Prostate gland (tissue), 2 donors: ENCODE results near the gene ACTR2. TPM values are rescaled to one million over a fixed set of nuclear protein-coding genes. Genes with fewer than 3 reads are reported as not detected.

Experiments used
- DNase-seq: peaks from one replicate; pipeline ENCODE4 v3.0.0-alpha.2; 2019; ENCODE audit warnings: low spot score
- H3K27ac ChIP-seq, 2 donors: fragments of 200-600 bp; sonication (generic); 2 replicates each; pipeline ENCODE4 v1.5.1; 2017 to 2019
- H3K27me3 ChIP-seq: fragments of 200-600 bp; sonication (generic); replicated peaks from 2 replicates; pipeline ENCODE4 v1.5.1; 2019; ENCODE audit not compliant: insufficient read depth
- H3K36me3 ChIP-seq, 2 donors: fragments of 200-600 bp; sonication (generic); 1 replicate in 1 of 2; 2 replicates in 1 of 2; pipeline versions ENCODE4 v1.5.1 to v1.8.1; 2017 to 2019
- H3K4me1 ChIP-seq: fragments of 200-600 bp; sonication (generic); replicated peaks from 2 replicates; pipeline ENCODE4 v1.5.1; 2019
- H3K4me3 ChIP-seq, 2 donors: fragments of 200-600 bp; sonication (generic); 2 replicates each; pipeline ENCODE4 v1.5.1; 2017 to 2019
- H3K9me3 ChIP-seq: fragments of 200-600 bp; sonication (generic); 2 replicates; pipeline ENCODE4 v1.5.1; 2017
- CTCF ChIP-seq, 4 experiments: fragments of 200-600 bp in 2 of 4; fragments of 450-650 bp in 2 of 4; sonication (generic) in 2 of 4; IDR thresholded peaks; 1 replicate in 3 of 4; 2 replicates in 1 of 4; pipeline ENCODE4 v1.5.1; 2016 to 2019; ENCODE audit warnings: antibody characterized with exemption in 4 of 4, mild to moderate bottlenecking in 2 of 4, moderate library complexity in 2 of 4
- POLR2A ChIP-seq: fragments of 450-650 bp; IDR thresholded peaks from one replicate; pipeline ENCODE4 v1.6.1; 2016; ENCODE audit warnings: antibody characterized with exemption, mild to moderate bottlenecking
- POLR2AphosphoS5 ChIP-seq: sonication (generic); formaldehyde crosslinking; IDR thresholded peaks from one replicate; pipeline ENCODE4 v1.6.1; 2017; ENCODE audit warnings: antibody characterized with exemption
- WGBS: methylation state at CpG from one replicate; pipeline ENCODE4 v1.1.5; 2018; 5-methylcytosine and 5-hydroxymethylcytosine counted together
- intact Hi-C: fragments of 100-400 bp; cut with DNase I; formaldehyde crosslinking; loops from one replicate; pipeline ENCODE4 v1.14.2; 2022
- total RNA-seq, 2 donors: library from RNA; depleted of rRNA; stranded (reverse); fragments of >200 nt; gene quantifications; one replicate each; pipeline ENCODE4 v1.1.0, GENCODE V29; 2016

ACTR2 gene
- total RNA-seq, 2 donors from 2014 or later, result 54.8 to 69.2 TPM

GRCh38 chr2:65294136-65294535 lies 66.5 kb downstream of the ACTR2 start:
- no peak for TF ChIP-seq CTCF (IDR thresholded peaks at IDR 0.05)
- no peak for TF ChIP-seq POLR2A
- no peak for TF ChIP-seq POLR2AphosphoS5
- intact Hi-C loops, result no loop called here
- no peak overlapping the region for H3K27ac ChIP-seq
- H3K27me3 ChIP-seq, result no peaks in the 10 kb centered on the region
- H3K4me1 ChIP-seq, result no peaks in the 10 kb centered on the region
- no peaks in the 10 kb centered on the region for H3K9me3 ChIP-seq
- WGBS, result 80% methylated on average over 6 of the region's 6 CpGs
- DNase-seq, result no peak
- H3K36me3 ChIP-seq, result no peaks in the 10 kb centered on the region
- no peak overlapping the region for H3K4me3 ChIP-seq

DNA sequence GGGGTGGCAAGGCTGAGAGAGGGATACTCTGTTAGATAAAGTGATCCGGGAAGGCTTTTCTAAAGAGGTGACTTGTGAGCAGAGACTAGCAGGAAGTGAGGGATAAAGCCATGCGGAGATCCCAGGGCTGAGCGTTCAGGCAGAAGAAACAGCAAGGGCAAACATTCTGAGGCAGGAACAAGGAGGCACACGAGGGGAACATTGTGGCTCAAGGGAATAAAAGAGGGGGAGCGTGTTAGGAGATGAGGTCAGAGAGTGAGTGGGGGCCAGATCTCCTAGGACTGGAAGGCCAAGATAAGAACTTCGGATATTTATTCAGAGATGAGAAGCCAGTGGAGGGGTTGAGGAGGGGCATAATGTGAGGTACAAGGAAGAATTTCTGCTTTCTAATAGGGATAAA lies 67.1 kb downstream of the ACTR2 start:
- H3K9me3 ChIP-seq, result no peaks in the 10 kb centered on the region
- DNase-seq, result no peak
- no peaks in the 10 kb centered on the region for H3K27me3 ChIP-seq
- peaks cover 2% of the 10 kb centered on the region for H3K4me1 ChIP-seq
- H3K4me3 ChIP-seq, result no peak overlapping the region
- intact Hi-C loops, result no loop called here
- TF ChIP-seq POLR2AphosphoS5 (no peak), POLR2A (no peak), CTCF (IDR thresholded peaks at IDR 0.05) (no peak)
- 79% methylated on average over 6 of the region's 6 CpGs for WGBS
- no peaks in the 10 kb centered on the region for H3K36me3 ChIP-seq
- H3K27ac ChIP-seq, result no peak overlapping the region

- Histone ChIP-seq H3K27me3 (no peaks in the 10 kb centered on the region), H3K4me3 (no peak overlapping the region), H3K4me1 (peaks cover 13% of the 10 kb centered on the region), H3K9me3 (no peaks in the 10 kb centered on the region), H3K36me3 (no peaks in the 10 kb centered on the region), H3K27ac (no peak overlapping the region)
- WGBS, result 97% methylated on average over 7 of the region's 7 CpGs
- TF ChIP-seq CTCF (IDR thresholded peaks at IDR 0.05), result no peak
- no peak for TF ChIP-seq POLR2AphosphoS5
- TF ChIP-seq POLR2A, result no peak
- intact Hi-C loops, result no loop called here
- no peak for DNase-seq
These were observed 69.3 kb downstream of the ACTR2 start for GRCh38 chr2:65296971-65297370.

- Histone ChIP-seq H3K4me3 (no peak overlapping the region), H3K9me3 (no peaks in the 10 kb centered on the region), H3K4me1 (peaks cover 13% of the 10 kb centered on the region), H3K36me3 (no peaks in the 10 kb centered on the region), H3K27me3 (no peaks in the 10 kb centered on the region), H3K27ac (no peak overlapping the region)
- intact Hi-C loops, result no loop called here
- TF ChIP-seq POLR2A, result no peak
- TF ChIP-seq POLR2AphosphoS5, result no peak
- no peak for TF ChIP-seq CTCF (IDR thresholded peaks at IDR 0.05)
- no peak for DNase-seq
- WGBS, result 84% methylated on average over 9 of the region's 9 CpGs
These were observed 69.9 kb downstream of the ACTR2 start for GRCh38 chr2:65297544-65297943.

DNA sequence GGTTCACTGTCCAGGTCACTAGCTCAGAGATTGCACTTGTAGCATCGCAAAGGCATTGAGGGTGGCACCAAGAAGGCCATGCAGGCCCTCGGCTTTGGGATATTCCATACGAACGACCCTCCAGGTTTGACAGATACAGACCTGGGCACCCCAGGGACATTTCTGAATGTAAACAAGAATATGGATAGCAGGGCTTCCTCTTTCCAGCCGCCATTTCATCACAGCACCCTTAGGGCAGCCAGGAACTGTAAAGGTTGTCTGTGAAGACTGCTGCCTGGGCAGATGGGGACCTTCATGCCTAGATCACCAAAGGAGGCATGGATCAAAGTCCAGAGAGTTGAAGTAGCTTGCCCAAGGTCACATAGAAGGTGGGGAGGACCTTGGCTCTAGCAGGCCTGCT lies 70.5 kb downstream of the ACTR2 start:
- DNase-seq, result no peak
- 78% methylated on average over 5 of the region's 5 CpGs for WGBS
- Histone ChIP-seq H3K27me3 (no peaks in the 10 kb centered on the region), H3K27ac (no peak overlapping the region), H3K4me3 (no peak overlapping the region), H3K4me1 (peaks cover 13% of the 10 kb centered on the region), H3K9me3 (no peaks in the 10 kb centered on the region), H3K36me3 (no peaks in the 10 kb centered on the region)
- TF ChIP-seq POLR2AphosphoS5 (no peak), CTCF (IDR thresholded peaks at IDR 0.05) (no peak), POLR2A (no peak)
- intact Hi-C loops, result no loop called here
